Sigmoid colon (tissue), 4 donors: Measurements from ENCODE around the gene BMP8B.

Experiments used
- CTCF ChIP-seq, 4 experiments: fragments of 450-650 bp in 3 of 4; fragments of 200-600 bp in 1 of 4; IDR thresholded peaks; one replicate each; pipeline ENCODE4 v1.5.1; 2016 to 2019; ENCODE audit warnings: antibody characterized with exemption in 4 of 4, mild to moderate bottlenecking in 3 of 4, moderate library complexity in 2 of 4
- POLR2A ChIP-seq, 2 donors: fragments of 450-650 bp; IDR thresholded peaks; one replicate each; pipeline ENCODE4 v1.6.1; 2016; ENCODE audit warnings: antibody characterized with exemption in 2 of 2, mild to moderate bottlenecking in 2 of 2, moderate library complexity in 2 of 2
- POLR2AphosphoS5 ChIP-seq, 4 donors: sonication (generic); formaldehyde crosslinking; IDR thresholded peaks; one replicate each; pipeline ENCODE4 v1.6.1; 2017; ENCODE audit warnings: antibody characterized with exemption in 4 of 4

GRCh38 chr1:39795651-39796050 is 7.0 kb upstream of the BMP8B start:
- TF ChIP-seq CTCF (IDR thresholded peaks at IDR 0.05) (no peak), POLR2AphosphoS5 (IDR thresholded peaks at IDR 0.05) (no peak), POLR2A (IDR thresholded peaks at IDR 0.05) (no peak)
